BLaER1 treated with 17β-estradiol and CSF1 and Interleukin-3, amounts not matched to agents 10 nM and 100 nM (cell line): ENCODE measurements around the gene OTUD1.

Experiments used
- H3K27ac ChIP-seq, 11 experiments: shearing (Covaris generic); formaldehyde crosslinking; 2 replicates each; pipeline ENCODE4 v1.8.1; 2022
- H3K27me3 ChIP-seq, 11 experiments: shearing (Covaris generic); formaldehyde crosslinking; 2 replicates each; pipeline ENCODE4 v1.8.1; 2022
- H3K36me3 ChIP-seq, 11 experiments: shearing (Covaris generic); formaldehyde crosslinking; 2 replicates each; pipeline ENCODE4 v1.8.1; 2022
- H3K4me1 ChIP-seq, 10 experiments: shearing (Covaris generic); formaldehyde crosslinking; 2 replicates each; pipeline ENCODE4 v1.8.1; 2022
- H3K4me2 ChIP-seq, 11 experiments: shearing (Covaris generic); formaldehyde crosslinking; 2 replicates each; pipeline ENCODE4 v1.8.1; 2022
- H3K4me3 ChIP-seq, 10 experiments: shearing (Covaris generic); formaldehyde crosslinking; 2 replicates each; pipeline ENCODE4 v1.8.1; 2022
- H3K9ac ChIP-seq, 11 experiments: shearing (Covaris generic); formaldehyde crosslinking; 2 replicates each; pipeline ENCODE4 v1.8.1; 2022
- H3K9me3 ChIP-seq, 11 experiments: shearing (Covaris generic); formaldehyde crosslinking; replicated peaks in 1 of 11; 2 replicates each; pipeline ENCODE4 v1.8.1; 2022
- H4K20me1 ChIP-seq, 11 experiments: shearing (Covaris generic); formaldehyde crosslinking; 2 replicates each; pipeline ENCODE4 v1.8.1; 2022
- Cebpa-rat ChIP-seq, 11 experiments: shearing (Covaris generic); IDR thresholded peaks; 2 replicates each; pipeline ENCODE4 v1.8.1; 2022

OTUD1 gene

GRCh38 chr10:23403719-23404118 lies 35.2 kb upstream of the OTUD1 start:
- no peak overlapping the region for H3K9ac ChIP-seq
- no peaks in the 10 kb centered on the region for H4K20me1 ChIP-seq
- peaks cover 0 to 33% (median 3%) of the 10 kb centered on the region in 10 experiments; a peak in 9 of 20 replicates for H3K4me1 ChIP-seq
- TF ChIP-seq Cebpa-rat (IDR thresholded peaks at IDR 0.05) = no peak
- H3K4me3 ChIP-seq = no peak overlapping the region
- H3K4me2 ChIP-seq = no peak overlapping the region
- H3K9me3 ChIP-seq = peaks cover 0 to 5% (median 0%) of the 10 kb centered on the region in 11 experiments; a peak in 2 of 22 replicates
- no peaks in the 10 kb centered on the region for H3K27me3 ChIP-seq
- no peaks in the 10 kb centered on the region for H3K36me3 ChIP-seq
- no peak overlapping the region for H3K27ac ChIP-seq

DNA sequence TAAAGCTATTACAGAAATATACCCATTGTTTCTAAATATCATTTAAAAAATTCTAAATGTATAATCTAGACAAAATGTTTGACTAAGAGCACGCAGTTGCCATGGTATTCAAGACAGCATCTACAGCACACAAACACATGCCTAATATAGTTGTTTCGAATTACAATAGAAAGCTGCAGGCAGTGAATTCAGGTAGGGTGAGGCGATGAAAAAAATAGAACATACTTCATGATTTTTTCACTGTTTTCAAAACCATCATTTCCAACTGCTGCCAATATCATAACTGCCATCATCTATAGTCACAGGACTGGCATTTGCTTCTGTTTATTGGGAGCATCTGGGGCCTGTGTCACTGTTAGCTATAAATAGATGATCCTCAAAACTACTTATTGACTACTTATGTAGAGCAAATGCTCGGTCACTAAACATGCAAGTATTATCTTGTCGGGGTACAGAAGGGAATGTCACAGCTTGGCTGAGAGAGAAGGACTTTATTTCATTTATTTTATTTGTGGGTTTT lies 34.4 kb upstream of the OTUD1 start:
- Histone ChIP-seq H3K27ac (no peak overlapping the region), H3K9ac (no peak overlapping the region), H3K4me3 (no peak overlapping the region), H3K4me2 (no peak overlapping the region), H3K36me3 (no peaks in the 10 kb centered on the region), H3K27me3 (no peaks in the 10 kb centered on the region), H4K20me1 (no peaks in the 10 kb centered on the region), H3K9me3 (peaks cover 0 to 5% (median 0%) of the 10 kb centered on the region in 11 experiments; a peak in 2 of 22 replicates), H3K4me1 (peaks cover 0 to 37% (median 3%) of the 10 kb centered on the region in 10 experiments; a peak in 9 of 20 replicates)
- TF ChIP-seq Cebpa-rat (IDR thresholded peaks at IDR 0.05) = no peak

DNA sequence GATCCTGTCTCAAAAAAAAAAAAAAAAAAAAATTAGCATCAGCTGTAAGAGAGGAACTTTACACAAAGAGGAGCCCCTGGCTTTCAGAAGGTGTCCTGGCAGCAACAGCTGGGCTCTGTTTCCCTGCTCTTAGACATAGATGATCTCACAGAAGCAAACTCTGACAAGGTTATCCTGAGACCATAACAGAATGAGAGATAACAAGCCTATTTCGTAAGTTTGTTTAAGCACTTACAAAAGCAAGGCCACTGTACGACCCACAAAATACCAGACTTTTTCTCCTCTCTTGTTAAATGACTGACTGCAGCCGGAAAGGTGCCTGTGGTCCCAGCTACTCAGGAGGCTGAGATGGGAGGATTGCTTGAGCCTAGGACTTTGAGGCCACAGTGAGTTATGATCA lies 33.3 kb upstream of the OTUD1 start:
- TF ChIP-seq Cebpa-rat (IDR thresholded peaks at IDR 0.05) = no peak
- H3K27ac ChIP-seq = peak overlapping the region in 2 of 11 experiments; percentile 8 to 12; a peak in 1 of 22 replicates
- H3K9me3 ChIP-seq = peaks cover 0 to 5% (median 0%) of the 10 kb centered on the region in 11 experiments; a peak in 2 of 22 replicates
- no peaks in the 10 kb centered on the region for H4K20me1 ChIP-seq
- H3K27me3 ChIP-seq = no peaks in the 10 kb centered on the region
- H3K4me2 ChIP-seq = peak overlapping the region in 3 of 11 experiments; percentile 13 to 24 (median 20); a peak in 2 of 22 replicates
- no peak overlapping the region for H3K4me3 ChIP-seq
- H3K36me3 ChIP-seq = no peaks in the 10 kb centered on the region
- peaks cover 0 to 33% (median 1%) of the 10 kb centered on the region in 10 experiments; a peak in 7 of 20 replicates for H3K4me1 ChIP-seq
- H3K9ac ChIP-seq = no peak overlapping the region

DNA sequence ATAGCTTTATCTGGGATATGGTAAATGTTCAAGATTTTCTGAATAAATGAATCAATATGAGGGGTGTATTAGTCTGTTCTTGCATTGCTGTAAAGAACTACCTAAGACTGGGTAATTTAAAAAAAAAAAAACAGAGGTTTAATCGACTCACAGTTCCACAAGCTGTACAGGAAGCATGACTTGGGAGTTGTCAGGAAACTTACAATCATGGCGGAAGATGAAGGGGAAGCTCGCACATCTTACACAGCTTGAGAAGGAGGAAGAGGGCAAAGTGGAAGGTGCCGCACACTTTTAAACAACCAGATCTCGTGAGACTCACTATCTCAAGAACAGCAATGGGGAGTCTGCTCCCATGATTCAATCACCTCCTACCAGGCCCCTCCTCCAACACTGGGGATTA lies 32.5 kb upstream of the OTUD1 start:
- no peak for TF ChIP-seq Cebpa-rat (IDR thresholded peaks at IDR 0.05)
- Histone ChIP-seq H3K4me3 (no peak overlapping the region), H3K27ac (peak overlapping the region in 1 of 11 experiments; percentile 12; a peak in 2 of 22 replicates), H3K4me1 (peaks cover 0 to 42% (median 3%) of the 10 kb centered on the region in 10 experiments; a peak in 12 of 20 replicates), H3K9me3 (peaks cover 0 to 5% (median 0%) of the 10 kb centered on the region in 11 experiments; a peak in 2 of 22 replicates), H3K9ac (no peak overlapping the region), H3K4me2 (peak overlapping the region in 3 of 11 experiments; percentile 3 to 20 (median 6); a peak in 5 of 22 replicates), H3K27me3 (no peaks in the 10 kb centered on the region), H4K20me1 (no peaks in the 10 kb centered on the region), H3K36me3 (no peaks in the 10 kb centered on the region)

- H3K9ac ChIP-seq = no peak overlapping the region
- peaks cover 6 to 62% (median 24%) of the 10 kb centered on the region in 10 experiments for H3K4me1 ChIP-seq
- no peak for TF ChIP-seq Cebpa-rat (IDR thresholded peaks at IDR 0.05)
- H3K4me3 ChIP-seq = no peak overlapping the region
- H3K36me3 ChIP-seq = no peaks in the 10 kb centered on the region
- peaks cover 0 to 6% (median 0%) of the 10 kb centered on the region in 11 experiments; a peak in 4 of 22 replicates for H3K9me3 ChIP-seq
- no peak overlapping the region for H3K4me2 ChIP-seq
- no peak overlapping the region for H3K27ac ChIP-seq
- H3K27me3 ChIP-seq = no peaks in the 10 kb centered on the region
- H4K20me1 ChIP-seq = no peaks in the 10 kb centered on the region
Observed at GRCh38 chr10:23408330-23408976, 30.4 kb upstream of the OTUD1 start.

DNA sequence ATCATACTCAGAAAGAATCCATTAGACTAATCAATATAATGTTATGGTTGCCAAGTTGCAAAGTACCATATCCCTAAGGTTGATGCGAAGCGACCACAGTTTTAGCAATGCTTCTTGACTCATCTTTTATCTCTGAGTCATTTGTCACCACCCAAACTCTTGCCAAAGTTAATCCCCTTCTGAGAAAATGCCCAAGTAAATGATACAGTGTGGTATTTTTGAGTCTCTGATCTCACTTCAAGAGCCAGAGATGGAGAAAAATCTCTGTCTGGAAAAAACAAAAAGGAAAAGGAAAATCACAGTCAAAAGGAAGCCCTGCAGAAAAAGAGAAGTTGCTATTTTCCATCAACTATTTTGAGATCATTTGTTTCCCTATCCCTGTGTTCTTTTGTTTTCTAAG lies 26.7 kb upstream of the OTUD1 start:
- Histone ChIP-seq H3K27ac (peak overlapping the region; percentile 73 to 98 (median 88)), H3K36me3 (no peaks in the 10 kb centered on the region), H4K20me1 (no peaks in the 10 kb centered on the region), H3K9me3 (peaks cover 0 to 19% (median 0%) of the 10 kb centered on the region in 11 experiments; a peak in 5 of 22 replicates), H3K4me1 (peaks cover 17 to 75% (median 41%) of the 10 kb centered on the region in 10 experiments), H3K9ac (peak overlapping the region in 9 of 11 experiments; percentile 27 to 90 (median 73); a peak in 16 of 22 replicates), H3K4me2 (peak overlapping the region; percentile 6 to 89 (median 61); a peak in 19 of 22 replicates), H3K27me3 (no peaks in the 10 kb centered on the region), H3K4me3 (peak overlapping the region in 1 of 10 experiments; percentile 11; a peak in 1 of 20 replicates)
- TF ChIP-seq Cebpa-rat (IDR thresholded peaks at IDR 0.05) = peak in 3 of 11 experiments; percentile 17 to 84 (median 51); a peak in 3 of 22 replicates

DNA sequence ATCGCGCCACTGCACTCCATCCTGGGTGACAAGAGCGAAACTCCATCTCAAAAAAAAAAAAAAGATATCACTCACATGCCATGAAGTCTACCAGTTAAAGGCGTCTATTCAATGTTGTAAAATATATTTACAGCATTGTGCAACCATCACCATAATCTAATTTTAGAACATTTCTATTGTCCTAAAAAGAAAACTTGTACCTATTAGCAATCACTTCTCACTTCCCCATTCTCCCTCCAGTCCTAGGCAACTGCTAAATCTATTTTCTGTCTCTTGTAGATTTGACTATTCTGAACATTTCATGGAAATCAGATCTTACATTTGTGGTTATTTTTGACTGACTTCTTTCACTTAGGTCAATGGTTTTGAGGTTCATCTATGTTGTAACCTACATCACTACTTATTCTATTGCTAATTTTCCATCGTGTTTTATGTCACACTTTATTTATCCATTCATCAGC lies 25.2 kb upstream of the OTUD1 start:
- Histone ChIP-seq H3K4me1 (peaks cover 17 to 75% (median 41%) of the 10 kb centered on the region in 10 experiments), H3K36me3 (no peaks in the 10 kb centered on the region), H4K20me1 (no peaks in the 10 kb centered on the region), H3K4me3 (no peak overlapping the region), H3K27me3 (no peaks in the 10 kb centered on the region), H3K4me2 (peak overlapping the region; percentile 25 to 89 (median 64)), H3K9ac (peak overlapping the region; percentile 48 to 90 (median 70); a peak in 17 of 22 replicates), H3K27ac (peak overlapping the region; percentile 79 to 98 (median 88)), H3K9me3 (peaks cover 0 to 19% (median 0%) of the 10 kb centered on the region in 11 experiments; a peak in 5 of 22 replicates)
- peak in 5 of 11 experiments; percentile 9 to 84 (median 52); a peak in 5 of 22 replicates for TF ChIP-seq Cebpa-rat (IDR thresholded peaks at IDR 0.05)

- H3K4me3 ChIP-seq = no peak overlapping the region
- peaks cover 17 to 71% (median 41%) of the 10 kb centered on the region in 10 experiments for H3K4me1 ChIP-seq
- TF ChIP-seq Cebpa-rat (IDR thresholded peaks at IDR 0.05) = no peak
- H3K9me3 ChIP-seq = peaks cover 0 to 19% (median 0%) of the 10 kb centered on the region in 11 experiments; a peak in 5 of 22 replicates
- H3K4me2 ChIP-seq = peak overlapping the region in 10 of 11 experiments; percentile 7 to 89 (median 65); a peak in 17 of 22 replicates
- no peaks in the 10 kb centered on the region for H4K20me1 ChIP-seq
- no peaks in the 10 kb centered on the region for H3K27me3 ChIP-seq
- no peaks in the 10 kb centered on the region for H3K36me3 ChIP-seq
- H3K27ac ChIP-seq = peak overlapping the region; percentile 79 to 98 (median 88); a peak in 21 of 22 replicates
- peak overlapping the region in 6 of 11 experiments; percentile 70 to 90 (median 78); a peak in 10 of 22 replicates for H3K9ac ChIP-seq
Observed at GRCh38 chr10:23414658-23415057, 24.2 kb upstream of the OTUD1 start.

- Histone ChIP-seq H3K4me1 (peaks cover 17 to 49% (median 31%) of the 10 kb centered on the region in 10 experiments), H3K36me3 (no peaks in the 10 kb centered on the region), H3K9ac (no peak overlapping the region), H3K4me3 (no peak overlapping the region), H3K27me3 (no peaks in the 10 kb centered on the region), H3K9me3 (peaks cover 0 to 19% (median 0%) of the 10 kb centered on the region in 11 experiments; a peak in 5 of 22 replicates), H3K27ac (0 out of 22 replicates have a peak overlapping the region, but pooled peaks of 1 of the 11 experiments have one; percentile 14), H4K20me1 (no peaks in the 10 kb centered on the region), H3K4me2 (no peak overlapping the region)
- no peak for TF ChIP-seq Cebpa-rat (IDR thresholded peaks at IDR 0.05)
Observed at GRCh38 chr10:23417254-23417653, 21.6 kb upstream of the OTUD1 start.
